MG63 (cell line): ENCODE data around the gene INKA1. TPM values are rescaled to one million over a fixed set of nuclear protein-coding genes. Genes with fewer than 3 reads are reported as not detected.

Experiments
- DNase-seq: peaks from one replicate; pipeline ENCODE4 v3.0.0-alpha.2; 2020
- H3K27me3 ChIP-seq: fragments of 250-450 bp; sonication (Bioruptor Pico); 2 replicates; pipeline ENCODE4 v1.5.1; 2020; ENCODE audit warnings: mild to moderate bottlenecking, moderate library complexity
- H3K36me3 ChIP-seq: fragments of 250-450 bp; sonication (Bioruptor Pico); 2 replicates; pipeline ENCODE4 v1.5.1; 2020; ENCODE audit warnings: mild to moderate bottlenecking, moderate library complexity
- H3K4me3 ChIP-seq: fragments of 250-450 bp; sonication (Bioruptor Pico); 2 replicates; pipeline ENCODE4 v1.5.1; 2020; ENCODE audit warnings: mild to moderate bottlenecking, moderate library complexity
- H3K9me3 ChIP-seq: fragments of 250-450 bp; sonication (Bioruptor Pico); 2 replicates; pipeline ENCODE4 v1.5.1; 2020; ENCODE audit warnings: mild to moderate bottlenecking, moderate library complexity
- total RNA-seq: library from RNA; depleted of rRNA; stranded (reverse); fragments of >200 nt; shearing (Covaris generic); gene quantifications from 2 replicates; pipeline ENCODE4 v1.2.3, GENCODE V29; 2014; ENCODE audit warnings: low replicate concordance; rRNA removed

Gene INKA1
- total RNA-seq, 1 experiment from 2014 or later = 3.2 TPM

- no peak for DNase-seq
- H3K27me3 ChIP-seq = no peaks in the 10 kb centered on the region
- H3K36me3 ChIP-seq = no peaks in the 10 kb centered on the region; the same call in none of the 2 replicates
- no peaks in the 10 kb centered on the region for H3K9me3 ChIP-seq
- H3K4me3 ChIP-seq = no peak overlapping the region
Observed at GRCh38 chr3:49841126-49841696, 38.1 kb downstream of the INKA1 start.

- no peaks in the 10 kb centered on the region; the same call in none of the 2 replicates for H3K36me3 ChIP-seq
- DNase-seq = no peak
- H3K27me3 ChIP-seq = no peaks in the 10 kb centered on the region
- H3K9me3 ChIP-seq = no peaks in the 10 kb centered on the region
- no peak overlapping the region for H3K4me3 ChIP-seq
Observed at GRCh38 chr3:49841806-49842205, 38.7 kb downstream of the INKA1 start.

- Histone ChIP-seq H3K4me3 (no peak overlapping the region), H3K36me3 (no peaks in the 10 kb centered on the region; the same call in 1 of the 2 replicates), H3K9me3 (no peaks in the 10 kb centered on the region), H3K27me3 (no peaks in the 10 kb centered on the region)
- no peak for DNase-seq
Observed at GRCh38 chr3:49842843-49843517, 39.9 kb downstream of the INKA1 start.

GRCh38 chr3:49844464-49845183 is 41.6 kb downstream of the INKA1 start:
- Histone ChIP-seq H3K9me3 (no peaks in the 10 kb centered on the region), H3K4me3 (no peak overlapping the region), H3K27me3 (no peaks in the 10 kb centered on the region), H3K36me3 (no peaks in the 10 kb centered on the region; the same call in 1 of the 2 replicates)
- no peak for DNase-seq

GRCh38 chr3:49845694-49846093 is 42.6 kb downstream of the INKA1 start:
- Histone ChIP-seq H3K36me3 (no peaks in the 10 kb centered on the region), H3K9me3 (no peaks in the 10 kb centered on the region), H3K27me3 (no peaks in the 10 kb centered on the region), H3K4me3 (no peak overlapping the region)
- DNase-seq = no peak

Other genes with a start within 250 kb of the INKA1 start
- 0.05 and 0.23 TPM in 2 replicates for gene BSN, start 248.8 kb upstream of the INKA1 start, total RNA-seq
- gene APEH, start 128.9 kb upstream of the INKA1 start, total RNA-seq = 53.9 and 87.5 TPM in 2 replicates
- 0.33 TPM in 1 of 2 replicates, not detected in the other for gene MST1, start 113.8 kb upstream of the INKA1 start, total RNA-seq
- 8.5 TPM in 2 replicates for gene RNF123, start 113.7 kb upstream of the INKA1 start, total RNA-seq
- 2.1 TPM in 1 of 2 replicates, not detected in the other for gene AMIGO3, start 83.6 kb upstream of the INKA1 start, total RNA-seq
- gene GMPPB, start 79.3 kb upstream of the INKA1 start, total RNA-seq = 16.8 and 19.4 TPM in 2 replicates
- 10.9 and 19.5 TPM in 2 replicates for gene IP6K1, start 16.7 kb upstream of the INKA1 start, total RNA-seq
- 0.10 TPM in 1 of 2 replicates, not detected in the other for gene CDHR4, start 3.4 kb upstream of the INKA1 start, total RNA-seq
- 5.8 and 6.9 TPM in 2 replicates for gene UBA7, start 10.7 kb downstream of the INKA1 start, total RNA-seq
- 4.9 and 18.5 TPM in 2 replicates for gene TRAIP, start 53.3 kb downstream of the INKA1 start, total RNA-seq
- gene CAMKV, start 66.6 kb downstream of the INKA1 start, total RNA-seq = 0.20 TPM in 1 of 2 replicates, not detected in the other
- 1.1 and 1.9 TPM in 2 replicates for gene MST1R, start 100.6 kb downstream of the INKA1 start, total RNA-seq
- gene MON1A, start 126.5 kb downstream of the INKA1 start, total RNA-seq = 10.3 and 15.6 TPM in 2 replicates
- 12.9 and 13.2 TPM in 2 replicates for gene RBM6, start 136.9 kb downstream of the INKA1 start, total RNA-seq